GM21526 (cell line): ENCODE data around the gene TRERF1.
"Not testable (repeated sequence)": the region's sequence is repeated elsewhere in the genome, so short reads cannot be mapped to it uniquely, and the experiment has no call there.

Experiments
- ATAC-seq: cut with Tn5 transposase; IDR thresholded peaks from one replicate; pipeline ENCODE4 v1.9.1; 2021; ENCODE audit warnings: moderate library complexity; ENCODE audit not compliant: unreplicated experiment, low FRiP score

Gene TRERF1

DNA sequence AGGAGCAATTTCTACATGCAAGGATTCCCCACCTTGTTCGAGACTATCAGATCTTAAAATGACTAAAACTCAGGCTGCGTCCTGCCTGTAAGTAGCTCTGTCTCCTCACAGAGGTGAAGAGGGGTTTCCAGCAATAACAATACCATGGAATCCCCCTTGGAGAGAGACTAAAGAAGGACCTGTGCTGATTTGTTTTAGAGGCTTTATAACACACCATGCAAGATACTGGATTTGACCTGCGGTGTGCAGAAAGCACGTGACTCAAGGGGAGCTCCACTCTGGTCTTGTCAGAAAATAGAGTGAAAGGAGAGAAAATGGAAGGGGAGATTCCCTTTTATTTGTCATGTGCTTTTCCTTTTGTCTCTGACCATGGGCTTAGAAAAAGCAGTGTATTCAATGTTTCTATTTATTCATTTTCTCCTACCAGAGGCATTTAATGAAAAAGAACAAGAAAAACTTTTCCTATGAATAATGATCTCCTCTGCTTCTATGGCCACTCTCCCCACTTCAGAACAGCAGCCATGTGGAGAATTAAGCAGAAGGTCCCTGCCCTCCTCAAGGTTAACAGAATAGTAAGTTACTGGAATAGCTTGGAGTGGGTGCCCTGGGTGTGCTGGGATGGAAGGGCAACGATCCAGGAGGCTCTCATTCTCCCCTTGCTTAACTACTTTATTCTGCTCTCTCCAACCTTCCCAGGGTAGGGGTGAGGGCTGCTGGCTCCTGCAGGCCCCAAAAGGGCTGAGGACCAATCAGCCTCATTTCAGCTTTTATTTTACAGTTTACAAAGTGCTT lies 214.8 kb downstream of the TRERF1 start:
- no peak for ATAC-seq

DNA sequence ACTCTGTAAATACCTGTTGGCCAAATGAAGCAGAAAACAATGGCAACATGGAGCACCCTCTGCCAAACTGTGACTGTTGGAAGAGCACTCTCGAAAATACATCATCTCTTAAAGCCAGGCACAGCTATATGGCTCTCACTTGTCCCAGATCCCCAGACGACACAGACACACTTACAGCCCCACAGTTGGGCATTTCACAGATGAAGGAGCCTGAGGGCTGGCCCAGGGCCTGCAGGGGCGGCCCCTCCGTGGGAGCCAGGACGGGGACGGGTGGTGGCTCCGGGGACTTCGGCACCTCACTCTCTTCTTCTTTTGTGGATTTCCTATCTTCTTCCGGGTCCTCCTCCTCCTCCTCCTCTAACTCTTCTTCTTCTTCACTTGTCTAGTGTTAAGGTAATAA lies 215.7 kb downstream of the TRERF1 start:
- ATAC-seq = no peak

DNA sequence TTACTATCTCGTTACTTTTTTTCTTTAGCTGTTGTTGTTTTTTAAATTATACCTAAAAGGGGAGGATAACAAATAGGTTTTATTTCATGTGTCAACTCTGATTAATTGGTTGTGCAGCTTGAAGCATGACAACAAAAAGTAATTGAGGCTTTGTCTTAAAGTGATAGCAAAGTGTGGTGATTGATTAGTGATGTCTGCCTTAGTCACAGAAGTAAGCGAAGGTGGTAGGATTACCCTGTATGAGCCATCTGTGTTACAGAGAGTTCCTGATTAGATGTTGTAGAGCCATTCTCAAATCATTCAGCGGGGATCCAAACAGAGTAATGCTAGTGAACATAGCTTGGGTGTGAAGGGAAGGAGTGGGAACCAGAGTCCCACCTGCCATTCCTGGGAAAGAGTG lies 219.7 kb downstream of the TRERF1 start:
- ATAC-seq = no peak

DNA sequence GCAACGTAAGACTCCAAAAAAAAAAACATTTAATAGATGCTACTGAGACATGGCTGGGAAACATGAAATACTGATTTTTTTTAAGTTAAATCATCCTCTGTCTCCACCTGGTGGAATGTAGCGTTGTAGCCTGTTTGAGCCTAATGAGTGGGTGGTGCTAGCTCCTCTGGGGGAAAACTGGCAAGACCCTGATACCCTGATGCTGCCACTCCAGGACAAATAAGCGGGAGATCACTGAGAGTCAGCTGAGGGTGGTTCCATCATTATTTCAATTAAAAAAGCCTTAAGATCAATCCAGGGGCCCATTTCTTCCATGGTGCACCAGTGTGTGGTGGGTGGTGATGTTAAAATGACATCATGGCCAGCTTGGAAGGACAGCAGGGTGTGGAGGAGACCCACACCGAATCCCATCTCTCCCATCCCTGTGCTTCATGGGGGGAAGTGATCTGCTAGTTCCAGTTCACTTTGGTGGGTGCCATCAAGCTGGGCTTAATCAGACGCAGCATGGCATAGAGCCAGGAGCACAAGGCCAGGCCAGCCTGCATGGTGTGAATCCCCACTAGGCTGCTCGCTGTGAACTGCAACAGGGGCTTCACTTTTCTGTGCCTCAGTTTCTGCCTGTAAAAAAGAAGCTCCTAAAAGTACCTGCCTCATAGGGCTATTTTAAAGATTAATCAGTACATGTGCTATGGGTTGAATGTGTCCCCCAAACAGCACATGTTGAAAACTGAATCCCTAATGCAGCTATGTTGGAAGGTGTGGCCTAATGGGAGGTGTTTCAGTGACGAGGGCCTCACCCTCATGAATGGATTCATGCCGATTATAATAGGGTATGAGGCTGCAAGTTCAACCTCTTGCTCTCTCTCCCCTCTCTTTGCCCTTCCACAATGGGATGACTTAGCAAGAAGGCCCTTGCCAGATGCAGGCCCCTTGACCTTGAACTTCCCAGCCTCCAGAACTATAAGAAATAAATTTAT lies 221.1 kb downstream of the TRERF1 start:
- no peak for ATAC-seq

DNA sequence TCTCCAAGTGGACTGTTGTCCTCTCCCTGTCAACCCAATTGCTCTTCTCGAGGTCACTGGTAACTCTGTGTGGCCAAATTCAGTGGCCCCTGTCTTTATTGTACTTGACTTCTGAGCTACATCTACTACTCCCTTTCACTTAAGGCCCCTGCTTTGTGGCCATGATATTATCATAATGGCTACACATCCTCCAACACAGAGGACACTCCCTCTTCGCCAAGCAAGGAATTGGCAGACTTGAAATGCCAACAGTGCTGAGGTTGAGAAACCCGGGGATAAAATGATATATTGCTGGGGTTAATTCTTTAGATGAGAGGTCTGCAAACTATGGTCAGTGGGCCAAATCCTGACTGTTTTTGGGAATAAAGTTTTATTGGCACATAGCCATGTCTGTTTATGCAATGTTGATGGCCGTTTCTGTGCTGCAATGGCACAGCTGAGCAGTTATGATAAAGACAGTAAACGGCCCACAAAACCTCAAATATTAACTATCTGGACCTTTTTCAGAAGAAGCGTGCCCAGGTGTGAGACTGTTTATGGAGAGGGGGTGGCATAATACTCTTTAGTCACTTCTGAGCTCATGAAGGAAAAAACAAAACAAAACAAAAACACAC lies 222.1 kb downstream of the TRERF1 start:
- no peak for ATAC-seq

DNA sequence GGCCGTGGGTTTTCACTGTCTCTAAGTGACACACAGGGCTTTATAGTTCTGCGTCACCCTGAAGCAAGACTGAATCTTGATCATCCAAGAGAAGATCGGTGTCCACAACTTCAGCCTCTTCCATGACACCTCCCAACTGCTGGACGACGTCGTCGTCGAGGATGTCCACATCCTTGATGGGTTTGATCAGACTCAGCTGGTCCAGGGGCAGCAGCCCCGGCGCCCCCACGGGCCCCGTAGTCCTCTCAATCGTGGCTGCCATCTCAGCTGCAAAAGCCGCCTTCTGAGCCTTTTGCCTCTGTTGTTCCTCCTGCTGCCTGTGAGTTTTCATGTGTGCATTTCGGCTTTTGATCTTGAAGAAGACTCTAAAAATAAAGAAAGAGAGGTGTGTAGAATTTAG lies 223.4 kb downstream of the TRERF1 start:
- ATAC-seq = no peak

DNA sequence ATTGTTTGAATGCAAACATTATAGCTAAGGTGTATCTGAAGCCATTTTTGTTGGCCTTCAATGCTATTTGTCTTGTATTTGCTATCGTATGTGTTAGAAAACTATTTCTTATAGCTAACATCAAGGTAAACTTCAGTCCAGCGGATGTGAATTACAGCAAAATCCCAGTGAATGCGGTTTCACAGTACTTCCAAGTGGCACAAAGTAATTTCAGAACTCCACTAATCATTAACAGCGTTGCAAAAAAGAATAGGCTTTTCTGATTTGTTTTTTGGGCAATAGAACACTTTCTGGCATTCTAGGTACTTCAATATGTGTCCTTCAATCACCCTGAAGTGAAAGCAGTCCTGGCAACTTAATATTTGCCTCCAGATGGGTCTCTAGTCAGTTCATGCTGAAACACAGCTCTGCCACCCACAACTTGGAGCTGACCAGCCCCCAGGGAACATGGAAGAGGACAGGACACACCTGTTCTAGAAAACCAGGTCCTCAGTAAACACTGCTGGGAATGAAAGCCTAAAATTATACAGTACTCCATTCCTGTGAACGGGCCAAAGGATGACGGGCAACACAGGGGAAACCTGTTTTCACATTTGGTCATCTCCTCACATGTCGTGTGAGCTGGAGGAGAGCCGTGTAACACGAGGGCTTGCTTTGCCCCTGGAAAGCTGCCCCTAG lies 224.4 kb downstream of the TRERF1 start:
- ATAC-seq = no peak

DNA sequence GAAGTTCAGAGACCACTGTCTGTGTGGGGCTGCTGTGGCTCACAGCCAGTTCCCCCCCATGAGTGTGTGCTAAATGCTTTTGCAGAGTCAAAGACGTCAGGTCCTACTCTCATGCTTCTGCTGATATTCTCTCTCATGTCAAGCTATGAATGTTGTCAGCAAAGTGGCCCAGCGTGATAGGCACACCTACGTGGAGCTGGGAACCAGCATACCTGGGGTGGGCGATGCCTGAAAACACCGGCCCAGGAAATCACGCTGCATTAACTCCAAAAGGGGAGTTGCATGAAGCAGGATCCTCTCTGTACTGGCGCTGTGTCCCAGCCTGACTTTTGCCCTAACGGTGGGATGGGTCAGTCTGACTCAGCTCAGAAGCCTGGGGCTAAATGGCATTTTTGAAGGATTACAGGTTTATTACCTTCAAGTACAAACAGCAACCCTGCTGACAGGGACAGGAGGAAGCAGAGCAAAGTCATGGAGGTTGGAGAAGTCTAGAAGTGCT lies 225.0 kb downstream of the TRERF1 start:
- ATAC-seq = no peak

DNA sequence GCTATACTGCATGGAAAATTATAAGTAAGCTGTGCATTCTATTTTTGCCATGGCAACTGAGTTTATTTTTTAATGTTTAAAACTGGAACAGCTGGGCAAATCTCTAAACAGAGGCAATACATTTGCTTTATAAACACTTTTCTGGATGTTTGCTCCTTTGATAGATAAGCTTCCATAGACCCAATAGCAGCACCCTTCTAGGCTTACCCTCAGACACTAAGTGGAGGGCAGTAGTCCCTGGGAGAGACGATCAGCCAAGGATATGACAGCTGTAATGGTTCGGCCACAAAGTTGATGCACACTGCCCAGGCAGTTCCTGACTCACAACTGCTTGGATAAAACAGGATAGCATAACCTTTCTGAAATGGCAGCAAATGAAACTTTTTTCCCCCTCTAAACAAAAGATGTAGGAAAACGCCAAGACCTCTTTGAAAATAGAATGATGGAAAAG lies 225.5 kb downstream of the TRERF1 start:
- no peak for ATAC-seq

DNA sequence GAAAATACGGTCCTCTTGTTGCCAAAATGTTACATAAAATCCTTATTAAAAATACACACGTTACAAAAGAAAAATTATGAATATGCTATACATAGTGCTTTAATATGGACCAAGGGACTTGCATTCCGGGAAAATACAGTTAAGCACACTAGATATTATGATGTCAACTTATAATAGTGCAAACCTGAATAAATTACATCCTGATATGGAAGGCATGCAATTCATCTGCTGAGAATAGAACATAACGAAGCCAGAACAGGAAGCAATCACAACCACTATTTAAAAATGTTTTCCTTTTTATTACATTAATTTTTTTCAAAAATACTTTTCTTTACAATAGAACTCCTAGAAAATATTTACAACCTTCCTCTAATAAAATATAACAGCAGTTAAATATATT lies 226.3 kb downstream of the TRERF1 start:
- ATAC-seq = no peak

DNA sequence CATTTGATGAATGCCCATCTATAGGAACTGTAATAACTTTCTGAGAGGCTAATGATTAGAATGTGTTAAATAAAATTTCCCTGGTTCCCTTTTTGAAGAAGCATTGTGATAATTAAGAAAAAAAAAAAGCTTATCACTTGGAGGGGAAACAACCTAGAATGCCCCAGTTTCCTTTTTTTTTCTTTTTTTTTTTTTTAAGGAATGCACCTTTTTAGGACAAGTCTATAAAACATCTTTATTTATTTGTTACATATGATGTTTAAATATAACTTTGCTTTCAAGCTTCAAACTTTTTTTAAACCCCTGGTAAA lies 226.7 kb downstream of the TRERF1 start:
- no peak for ATAC-seq

DNA sequence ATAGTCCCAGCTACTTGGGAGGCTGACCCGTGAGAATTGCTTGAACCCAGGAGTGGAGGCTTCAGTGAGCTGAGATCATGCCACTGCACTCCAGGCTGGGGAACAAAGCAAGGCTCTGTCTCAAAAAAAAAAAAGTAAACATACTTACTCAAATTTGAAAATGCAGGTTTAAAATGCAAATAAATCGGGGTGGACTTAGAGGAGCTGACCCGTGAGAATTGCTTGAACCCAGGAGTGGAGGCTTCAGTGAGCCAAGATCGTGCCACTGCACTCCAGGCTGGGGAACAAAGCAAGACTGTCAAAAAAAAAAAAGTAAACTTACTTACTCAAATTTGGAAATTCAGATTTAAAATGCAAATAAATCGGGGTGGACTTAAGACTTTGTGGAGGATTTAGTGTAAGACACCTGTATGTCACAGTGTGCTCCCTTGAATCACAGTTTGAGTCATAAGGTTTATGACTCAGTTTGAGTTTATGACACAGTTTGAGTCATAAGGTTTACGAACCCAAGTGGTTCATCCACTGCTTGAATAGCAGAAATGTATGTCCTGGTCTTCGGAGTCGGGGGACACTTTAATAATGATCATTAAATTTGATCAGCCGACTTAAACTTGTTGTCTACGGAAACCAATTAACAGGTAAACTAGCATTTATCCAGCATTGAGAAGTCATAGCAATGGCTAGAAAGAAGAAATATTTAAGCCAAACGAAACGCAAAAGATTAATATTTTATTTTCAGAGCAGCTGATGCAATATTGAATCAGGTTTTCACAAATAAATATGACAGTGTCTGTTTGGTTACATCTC lies 227.3 kb downstream of the TRERF1 start:
- peak; percentile 74 for ATAC-seq

DNA sequence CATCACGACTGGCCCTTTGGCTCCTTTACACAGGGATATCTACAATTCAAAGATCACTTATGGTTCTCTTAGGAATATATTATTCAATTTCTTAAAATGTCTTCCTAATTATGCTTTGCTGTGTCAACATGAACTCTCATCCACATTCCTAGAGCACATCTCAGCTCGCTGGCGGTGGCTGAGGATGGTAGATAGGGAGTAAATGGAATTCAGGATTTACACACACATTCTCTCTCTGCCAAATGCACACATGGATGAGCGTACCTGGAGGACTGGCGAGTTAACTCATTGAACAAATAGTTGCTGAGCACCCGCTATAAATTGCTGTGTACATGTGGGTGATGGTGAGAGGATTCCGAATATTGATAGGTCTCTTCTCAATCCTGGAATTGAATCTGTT lies 229.3 kb downstream of the TRERF1 start:
- ATAC-seq = no peak

DNA sequence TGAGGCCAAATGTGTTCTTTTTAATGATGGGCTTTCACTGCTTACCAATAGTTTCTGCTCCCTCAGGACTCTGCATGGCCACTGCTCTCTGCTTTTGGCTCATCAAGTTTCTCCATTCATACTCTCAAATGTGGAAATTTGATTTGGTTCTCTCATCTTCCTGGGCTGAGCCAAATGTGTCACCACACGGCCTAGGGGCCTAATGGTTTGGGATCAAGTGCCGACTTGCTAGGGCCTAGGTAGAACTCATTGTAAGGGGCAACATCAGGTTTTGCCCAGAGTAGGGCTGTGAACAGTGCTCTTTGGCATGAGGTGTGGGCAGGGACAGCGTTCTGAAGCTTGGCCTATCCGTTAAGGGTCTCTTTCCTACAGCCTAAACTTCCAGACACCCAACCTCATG lies 230.2 kb downstream of the TRERF1 start:
- ATAC-seq = no peak

DNA sequence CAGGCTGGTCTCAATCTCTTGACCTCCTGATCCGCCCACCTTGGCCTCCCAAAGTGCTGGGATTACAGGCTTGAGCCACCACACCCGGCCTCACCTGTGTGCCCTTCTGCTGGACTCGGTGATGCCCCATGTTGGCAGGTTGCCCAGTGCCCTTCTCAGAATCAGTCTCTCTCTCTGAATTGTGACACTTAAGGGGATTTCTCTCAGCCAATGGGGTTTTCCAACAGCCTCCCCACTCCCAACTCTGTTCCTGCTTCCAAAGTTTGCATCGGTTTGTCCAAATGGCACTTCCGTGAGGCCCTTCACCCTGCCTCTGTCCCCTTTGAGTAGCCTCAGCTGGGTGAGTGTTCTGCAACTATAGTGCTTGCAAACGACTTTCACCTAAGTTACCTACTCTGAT lies 230.9 kb downstream of the TRERF1 start:
- no peak for ATAC-seq

DNA sequence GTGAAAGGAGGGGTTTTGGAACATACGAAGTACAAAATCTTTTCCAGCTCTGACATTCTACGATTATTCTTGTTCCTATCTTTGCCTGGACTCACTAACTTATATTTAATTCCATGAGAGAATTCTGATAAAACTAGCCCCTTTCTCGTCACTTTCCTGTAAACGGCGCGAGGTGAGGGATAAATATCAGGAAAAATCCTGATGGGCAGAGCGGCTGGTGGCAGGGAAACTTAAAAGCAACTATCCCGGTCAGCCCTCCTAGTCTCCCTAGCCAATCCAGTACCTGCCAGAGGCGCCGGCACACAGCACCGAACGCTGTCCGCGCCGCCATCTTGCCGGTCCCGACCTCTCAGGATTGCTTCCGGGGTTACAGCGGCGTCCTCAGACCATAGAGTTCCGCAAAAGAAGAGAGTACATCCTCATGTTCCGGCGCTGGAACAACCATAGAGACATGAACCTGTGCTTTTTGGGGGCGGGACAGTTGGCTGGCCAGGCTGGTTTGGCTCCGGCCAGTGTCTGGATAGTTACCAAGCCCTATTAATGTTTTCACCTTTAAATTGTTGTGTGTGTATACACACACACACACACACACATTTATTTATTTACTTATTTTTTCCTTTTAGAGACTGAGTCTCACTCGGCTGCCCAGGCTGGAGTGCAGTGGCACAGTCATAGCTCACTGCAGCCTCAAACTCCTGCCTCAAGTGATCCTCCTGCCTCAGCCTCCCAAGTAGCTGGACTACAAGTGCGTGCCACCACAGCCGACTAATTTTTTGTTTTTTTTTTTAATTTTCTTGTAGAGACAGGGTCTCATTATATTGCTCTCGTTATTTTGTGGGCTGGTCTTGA lies 234.0 kb downstream of the TRERF1 start, which contains the start of gene MRPS10:
MRPS10 (minus strand) TSS at position 343 of the 849 bp plus-strand sequence; CDS start at position 331, 12 bp downstream.
- peak; percentile 94 for ATAC-seq

DNA sequence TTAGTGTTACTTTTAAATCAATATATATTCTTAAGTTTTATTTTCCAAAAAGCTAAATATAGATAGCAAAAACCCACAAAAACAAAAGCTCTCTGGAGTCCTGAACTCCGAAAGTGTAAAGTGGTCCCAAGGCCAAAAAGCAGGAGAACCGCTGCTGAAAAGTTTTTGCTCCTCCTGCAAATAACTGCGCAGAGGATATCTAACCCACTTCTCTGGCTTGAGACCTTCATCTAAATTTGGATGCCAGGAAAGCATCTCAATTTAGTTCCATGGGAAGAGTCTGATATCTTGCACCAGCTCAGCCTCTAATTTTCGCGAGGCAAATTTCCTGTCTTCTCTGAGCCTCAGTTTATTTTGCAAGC lies 234.6 kb downstream of the TRERF1 start:
- ATAC-seq = no peak

DNA sequence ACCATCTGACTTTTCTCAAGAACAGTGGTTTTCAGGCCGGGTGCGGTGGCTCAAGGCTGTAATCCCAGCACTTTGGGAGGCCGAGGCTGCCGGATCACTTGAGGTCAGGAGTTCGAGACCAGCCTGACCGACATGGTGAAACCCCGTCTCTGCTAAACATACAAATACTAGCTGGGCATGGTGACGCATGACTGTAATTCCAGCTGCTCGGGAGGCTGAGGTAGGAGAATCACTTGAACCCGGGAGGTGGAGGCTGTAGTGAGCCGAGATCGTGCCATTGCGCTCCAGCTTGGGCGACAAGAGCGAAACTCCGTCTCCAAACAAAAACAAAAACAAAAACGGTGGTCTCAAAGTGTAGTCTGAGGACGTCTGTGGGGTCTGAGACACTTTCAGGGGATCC lies 235.2 kb downstream of the TRERF1 start:
- not testable (repeated sequence) for ATAC-seq

DNA sequence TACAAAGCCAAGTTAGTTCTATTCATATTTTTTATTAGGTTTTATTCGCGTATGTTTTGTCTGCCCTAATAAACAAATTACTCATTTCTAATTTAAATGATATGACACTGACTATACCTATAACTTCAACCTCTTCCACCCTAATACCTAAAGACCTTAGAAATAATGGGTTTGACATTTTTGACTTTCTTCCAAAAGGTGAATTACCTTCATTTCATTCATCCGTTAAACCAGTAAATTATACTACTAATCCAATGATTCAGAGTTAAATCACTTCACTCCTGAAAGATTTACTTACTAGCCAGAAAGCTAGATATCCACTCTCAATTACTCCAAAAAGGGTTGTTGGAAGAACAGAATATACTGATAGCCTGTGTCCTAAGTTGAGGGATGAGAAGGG lies 239.3 kb downstream of the TRERF1 start:
- no peak for ATAC-seq
